Effector memory CD4-positive, alpha-beta T cell (primary cell): ENCODE measurements around the gene PDX1.

Experiments
- DNase-seq, 3 donors: peaks; one replicate each; pipeline ENCODE4 v3.0.0-alpha.2; 2020
- H3K27ac ChIP-seq: 2 replicates; pipeline ENCODE4 v1.7.0; 2013; ENCODE audit warnings: mild to moderate bottlenecking, low read length, moderate library complexity; ENCODE audit not compliant: insufficient read depth, poor library complexity, severe bottlenecking
- H3K27me3 ChIP-seq: replicated peaks from 2 replicates; pipeline ENCODE4 v1.7.0; 2013; ENCODE audit warnings: mild to moderate bottlenecking, low read length; ENCODE audit not compliant: insufficient read depth, control insufficient read depth, poor library complexity, severe bottlenecking
- H3K36me3 ChIP-seq: 2 replicates; pipeline ENCODE4 v1.7.0; 2013; ENCODE audit warnings: mild to moderate bottlenecking, low read length, moderate library complexity; ENCODE audit not compliant: control insufficient read depth, insufficient read depth
- H3K4me1 ChIP-seq: 2 replicates; pipeline ENCODE4 v1.7.0; 2013; ENCODE audit warnings: low read length, mild to moderate bottlenecking; ENCODE audit not compliant: control insufficient read depth, insufficient read depth, poor library complexity, severe bottlenecking
- H3K4me3 ChIP-seq: 2 replicates; pipeline ENCODE4 v1.7.0; 2013; ENCODE audit warnings: low read length, low read depth, mild to moderate bottlenecking; ENCODE audit not compliant: insufficient read depth, poor library complexity, severe bottlenecking
- H3K9me3 ChIP-seq: 2 replicates; pipeline ENCODE4 v1.7.0; 2013; ENCODE audit warnings: mild to moderate bottlenecking, low read length, moderate library complexity; ENCODE audit not compliant: control insufficient read depth

PDX1 gene

GRCh38 chr13:27971236-27971645 lies 51.4 kb downstream of the PDX1 start:
- Histone ChIP-seq H3K4me1 (peaks cover 12% of the 10 kb centered on the region), H3K27ac (no peak overlapping the region), H3K27me3 (peaks cover 49% of the 10 kb centered on the region), H3K9me3 (no peaks in the 10 kb centered on the region), H3K36me3 (no peaks in the 10 kb centered on the region), H3K4me3 (no peak overlapping the region)
- DNase-seq, result no peak

GRCh38 chr13:27971776-27972477 lies 52.1 kb downstream of the PDX1 start:
- peaks cover 43% of the 10 kb centered on the region for H3K27me3 ChIP-seq
- no peak overlapping the region for H3K27ac ChIP-seq
- no peaks in the 10 kb centered on the region for H3K36me3 ChIP-seq
- H3K4me1 ChIP-seq, result peaks cover 12% of the 10 kb centered on the region
- no peak for DNase-seq
- H3K4me3 ChIP-seq, result no peak overlapping the region
- H3K9me3 ChIP-seq, result no peaks in the 10 kb centered on the region

GRCh38 chr13:27972478-27972820 lies 52.6 kb downstream of the PDX1 start:
- Histone ChIP-seq H3K4me3 (no peak overlapping the region), H3K27ac (no peak overlapping the region), H3K36me3 (no peaks in the 10 kb centered on the region), H3K27me3 (peaks cover 38% of the 10 kb centered on the region), H3K9me3 (no peaks in the 10 kb centered on the region), H3K4me1 (peaks cover 12% of the 10 kb centered on the region)
- DNase-seq, result no peak

GRCh38 chr13:27973291-27973690 lies 53.5 kb downstream of the PDX1 start:
- Histone ChIP-seq H3K4me3 (no peak overlapping the region), H3K27ac (no peak overlapping the region), H3K36me3 (no peaks in the 10 kb centered on the region), H3K4me1 (peaks cover 8% of the 10 kb centered on the region), H3K27me3 (peaks cover 34% of the 10 kb centered on the region), H3K9me3 (no peaks in the 10 kb centered on the region)
- no peak for DNase-seq

GRCh38 chr13:27973961-27974662 lies 54.3 kb downstream of the PDX1 start:
- DNase-seq, result no peak
- no peak overlapping the region for H3K27ac ChIP-seq
- peaks cover 30% of the 10 kb centered on the region for H3K27me3 ChIP-seq
- no peaks in the 10 kb centered on the region for H3K9me3 ChIP-seq
- no peak overlapping the region for H3K4me3 ChIP-seq
- H3K4me1 ChIP-seq, result peaks cover 3% of the 10 kb centered on the region
- H3K36me3 ChIP-seq, result no peaks in the 10 kb centered on the region
